SK-N-SH treated with all-trans-retinoic acid at 6 μM for 48 hours (cell line): ENCODE results near the gene B4GALT2.

ENCODE experiments used
- ATAC-seq: fragments of 200-7000 bp; cut with Tn5 transposase; 3 replicates; pipeline ENCODE4 v1.9.1; 2020; ENCODE audit warnings: mild to moderate bottlenecking, moderate library complexity
- BACH2 ChIP-seq: fragments of 250-450 bp; sonication (Bioruptor Pico); IDR thresholded peaks from 2 replicates; pipeline ENCODE4 v1.9.0; 2021; ENCODE audit warnings: mild to moderate bottlenecking, borderline replicate concordance
- CREB5 ChIP-seq: fragments of 250-450 bp; sonication (Bioruptor Pico); IDR thresholded peaks from 2 replicates; pipeline ENCODE4 v1.5.1; 2020; ENCODE audit warnings: low read depth, mild to moderate bottlenecking, moderate library complexity
- CSDC2 ChIP-seq: fragments of 250-450 bp; sonication (Bioruptor Pico); IDR thresholded peaks from 2 replicates; pipeline ENCODE4 v1.5.0; 2020; ENCODE audit warnings: mild to moderate bottlenecking, moderate library complexity
- ESRRG ChIP-seq: fragments of 250-450 bp; sonication (Bioruptor Pico); IDR thresholded peaks from 2 replicates; pipeline ENCODE4 v1.6.1; 2021; ENCODE audit warnings: mild to moderate bottlenecking
- GLIS3 ChIP-seq: fragments of 250-450 bp; sonication (Bioruptor Pico); IDR thresholded peaks from 2 replicates; pipeline ENCODE4 v1.5.0; 2020; ENCODE audit warnings: mild to moderate bottlenecking, moderate library complexity
- ISL1 ChIP-seq: fragments of 250-450 bp; sonication (Bioruptor Pico); IDR thresholded peaks from 2 replicates; pipeline ENCODE4 v2.1.2; 2022; ENCODE audit warnings: mild to moderate bottlenecking, moderate library complexity
- PATZ1 ChIP-seq: fragments of 250-450 bp; sonication (Bioruptor Pico); IDR thresholded peaks from 2 replicates; pipeline ENCODE4 v1.8.0; 2020; ENCODE audit warnings: mild to moderate bottlenecking, moderate library complexity, borderline replicate concordance
- RARB ChIP-seq: fragments of 250-450 bp; sonication (Bioruptor Pico); IDR thresholded peaks from 2 replicates; pipeline ENCODE4 v1.8.0; 2021; ENCODE audit warnings: mild to moderate bottlenecking, moderate library complexity
- SNAI2 ChIP-seq: fragments of 250-450 bp; sonication (Bioruptor Pico); IDR thresholded peaks from 2 replicates; pipeline ENCODE4 v1.5.0; 2020; ENCODE audit warnings: mild to moderate bottlenecking, moderate library complexity
- TCF4 ChIP-seq: fragments of 250-450 bp; sonication (Bioruptor Pico); IDR thresholded peaks from 2 replicates; pipeline ENCODE4 v1.8.0; 2021; ENCODE audit warnings: mild to moderate bottlenecking, moderate library complexity, borderline replicate concordance
- ZC3H10 ChIP-seq: fragments of 250-450 bp; sonication (Bioruptor Pico); IDR thresholded peaks from 2 replicates; pipeline ENCODE4 v1.5.1; 2021; ENCODE audit warnings: mild to moderate bottlenecking, moderate library complexity
- ZFP3 ChIP-seq: fragments of 250-450 bp; sonication (Bioruptor Pico); IDR thresholded peaks from 2 replicates; pipeline ENCODE4 v1.5.0; 2020; ENCODE audit warnings: mild to moderate bottlenecking, moderate library complexity
- ZFP30 ChIP-seq: fragments of 450-650 bp; formaldehyde crosslinking; IDR thresholded peaks from 2 replicates; pipeline ENCODE4 v1.5.0; 2022; ENCODE audit warnings: mild to moderate bottlenecking, moderate library complexity
- ZNF565 ChIP-seq: fragments of 450-650 bp; formaldehyde crosslinking; conservative IDR thresholded peaks from 2 replicates; pipeline ENCODE4 v1.5.0; 2020; ENCODE audit warnings: low read depth, mild to moderate bottlenecking, moderate library complexity
- ZNF70 ChIP-seq: fragments of 450-650 bp; formaldehyde crosslinking; IDR thresholded peaks from 2 replicates; pipeline ENCODE4 v1.5.0; 2020; ENCODE audit warnings: mild to moderate bottlenecking, moderate library complexity
- ZNF8 ChIP-seq: fragments of 450-650 bp; formaldehyde crosslinking; IDR thresholded peaks from 2 replicates; pipeline ENCODE4 v1.5.0; 2020; ENCODE audit warnings: mild to moderate bottlenecking, moderate library complexity
- TF ChIP-seq, protein P1 (sequence below): fragments of 250-450 bp; sonication (Bioruptor Pico); IDR thresholded peaks from 2 replicates; pipeline ENCODE4 v1.5.1; 2021; ENCODE audit warnings: mild to moderate bottlenecking, moderate library complexity
- TF ChIP-seq, protein P2 (sequence below): fragments of 250-450 bp; sonication (Bioruptor Pico); IDR thresholded peaks from 2 replicates; pipeline ENCODE4 v1.5.0; 2020; ENCODE audit warnings: mild to moderate bottlenecking, moderate library complexity

The B4GALT2 gene

DNA sequence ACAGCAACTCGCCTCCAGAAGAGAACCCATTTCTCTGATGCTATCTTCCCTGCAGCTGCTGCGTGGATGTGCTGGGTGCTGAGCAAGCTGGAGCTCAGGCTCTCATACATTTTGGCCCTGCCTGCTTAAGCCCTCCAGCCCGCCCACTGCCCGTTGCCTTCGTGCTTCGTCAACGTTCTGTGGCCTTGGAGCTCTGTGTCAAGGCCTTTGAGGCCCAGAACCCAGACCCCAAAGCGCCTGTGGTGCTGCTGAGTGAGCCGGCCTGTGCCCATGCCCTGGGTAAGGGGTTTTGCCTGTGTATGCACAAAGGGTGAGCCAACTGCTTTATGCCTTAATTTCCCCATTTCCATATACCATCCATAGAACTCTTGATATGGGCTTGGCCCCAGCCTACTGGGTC lies 8.1 kb upstream of the B4GALT2 start:
- no peak for ATAC-seq
- TF ChIP-seq ESRRG (CRISPR knock-in tag) (no peak), BACH2 (no peak), ISL1 (CRISPR knock-in tag) (no peak), ZNF70 (CRISPR knock-in tag) (no peak), PATZ1 (no peak), ZC3H10 (no peak), CSDC2 (CRISPR knock-in tag) (no peak), SNAI2 (CRISPR knock-in tag) (no peak), ZNF8 (CRISPR knock-in tag) (no peak), RARB (no peak), CREB5 (CRISPR knock-in tag) (no peak), GLIS3 (CRISPR knock-in tag) (no peak), ZFP3 (CRISPR knock-in tag) (no peak)
- TF ChIP-seq, protein P1, sequence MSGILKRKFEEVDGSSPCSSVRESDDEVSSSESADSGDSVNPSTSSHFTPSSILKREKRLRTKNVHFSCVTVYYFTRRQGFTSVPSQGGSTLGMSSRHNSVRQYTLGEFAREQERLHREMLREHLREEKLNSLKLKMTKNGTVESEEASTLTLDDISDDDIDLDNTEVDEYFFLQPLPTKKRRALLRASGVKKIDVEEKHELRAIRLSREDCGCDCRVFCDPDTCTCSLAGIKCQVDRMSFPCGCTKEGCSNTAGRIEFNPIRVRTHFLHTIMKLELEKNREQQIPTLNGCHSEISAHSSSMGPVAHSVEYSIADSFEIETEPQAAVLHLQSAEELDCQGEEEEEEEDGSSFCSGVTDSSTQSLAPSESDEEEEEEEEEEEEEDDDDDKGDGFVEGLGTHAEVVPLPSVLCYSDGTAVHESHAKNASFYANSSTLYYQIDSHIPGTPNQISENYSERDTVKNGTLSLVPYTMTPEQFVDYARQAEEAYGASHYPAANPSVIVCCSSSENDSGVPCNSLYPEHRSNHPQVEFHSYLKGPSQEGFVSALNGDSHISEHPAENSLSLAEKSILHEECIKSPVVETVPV (CRISPR knock-in tag) = no peak
- TF ChIP-seq, protein P2, sequence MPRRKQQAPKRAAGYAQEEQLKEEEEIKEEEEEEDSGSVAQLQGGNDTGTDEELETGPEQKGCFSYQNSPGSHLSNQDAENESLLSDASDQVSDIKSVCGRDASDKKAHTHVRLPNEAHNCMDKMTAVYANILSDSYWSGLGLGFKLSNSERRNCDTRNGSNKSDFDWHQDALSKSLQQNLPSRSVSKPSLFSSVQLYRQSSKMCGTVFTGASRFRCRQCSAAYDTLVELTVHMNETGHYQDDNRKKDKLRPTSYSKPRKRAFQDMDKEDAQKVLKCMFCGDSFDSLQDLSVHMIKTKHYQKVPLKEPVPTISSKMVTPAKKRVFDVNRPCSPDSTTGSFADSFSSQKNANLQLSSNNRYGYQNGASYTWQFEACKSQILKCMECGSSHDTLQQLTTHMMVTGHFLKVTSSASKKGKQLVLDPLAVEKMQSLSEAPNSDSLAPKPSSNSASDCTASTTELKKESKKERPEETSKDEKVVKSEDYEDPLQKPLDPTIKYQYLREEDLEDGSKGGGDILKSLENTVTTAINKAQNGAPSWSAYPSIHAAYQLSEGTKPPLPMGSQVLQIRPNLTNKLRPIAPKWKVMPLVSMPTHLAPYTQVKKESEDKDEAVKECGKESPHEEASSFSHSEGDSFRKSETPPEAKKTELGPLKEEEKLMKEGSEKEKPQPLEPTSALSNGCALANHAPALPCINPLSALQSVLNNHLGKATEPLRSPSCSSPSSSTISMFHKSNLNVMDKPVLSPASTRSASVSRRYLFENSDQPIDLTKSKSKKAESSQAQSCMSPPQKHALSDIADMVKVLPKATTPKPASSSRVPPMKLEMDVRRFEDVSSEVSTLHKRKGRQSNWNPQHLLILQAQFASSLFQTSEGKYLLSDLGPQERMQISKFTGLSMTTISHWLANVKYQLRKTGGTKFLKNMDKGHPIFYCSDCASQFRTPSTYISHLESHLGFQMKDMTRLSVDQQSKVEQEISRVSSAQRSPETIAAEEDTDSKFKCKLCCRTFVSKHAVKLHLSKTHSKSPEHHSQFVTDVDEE (CRISPR knock-in tag) = no peak

GRCh38 chr1:43971336-43971980 lies 7.6 kb upstream of the B4GALT2 start:
- no peak for ATAC-seq
- TF ChIP-seq RARB (no peak), ZNF8 (CRISPR knock-in tag) (no peak), ZFP30 (CRISPR knock-in tag) (no peak), PATZ1 (no peak)
- TF ChIP-seq, protein P2 (CRISPR knock-in tag) = no peak

DNA sequence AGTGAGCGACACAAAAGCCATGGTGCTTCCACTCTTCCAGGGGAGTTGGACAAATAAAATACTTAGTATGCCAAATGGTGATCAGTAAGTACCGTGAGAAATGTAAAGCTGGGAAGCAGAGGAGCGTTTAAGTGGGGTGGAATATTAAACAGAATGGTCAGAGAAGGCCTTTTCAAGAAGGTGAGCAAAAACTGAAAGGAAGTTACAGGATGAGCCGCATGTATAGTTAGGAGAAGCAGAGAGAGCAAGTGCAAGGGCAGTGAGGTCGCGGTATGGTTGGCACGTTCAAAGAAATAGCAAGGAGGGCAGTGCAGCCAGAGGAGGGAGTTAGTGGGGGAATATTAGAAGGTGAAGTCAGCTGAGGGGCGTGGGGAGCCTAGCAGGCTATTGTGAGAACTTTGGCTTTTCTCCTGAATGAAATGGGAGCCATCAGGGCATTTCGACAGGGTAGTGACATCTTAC lies 5.0 kb upstream of the B4GALT2 start:
- ATAC-seq = peak; percentile 0; the same call in 2 of the 3 replicates
- TF ChIP-seq TCF4 (CRISPR knock-in tag) = no peak
- TF ChIP-seq, protein P2 (CRISPR knock-in tag) = no peak
- TF ChIP-seq ZFP30 (CRISPR knock-in tag) = no peak
- TF ChIP-seq ZNF565 (CRISPR knock-in tag) = no peak
- TF ChIP-seq, protein P1 (CRISPR knock-in tag) = no peak
